GM19240 (cell line): ENCODE data around the gene SAFB2.

ENCODE experiments used
- DNase-seq: peaks from one replicate; pipeline ENCODE4 v3.0.0; 2011; ENCODE audit warnings: low spot score; ENCODE audit not compliant: insufficient read length

SAFB2 gene

DNA sequence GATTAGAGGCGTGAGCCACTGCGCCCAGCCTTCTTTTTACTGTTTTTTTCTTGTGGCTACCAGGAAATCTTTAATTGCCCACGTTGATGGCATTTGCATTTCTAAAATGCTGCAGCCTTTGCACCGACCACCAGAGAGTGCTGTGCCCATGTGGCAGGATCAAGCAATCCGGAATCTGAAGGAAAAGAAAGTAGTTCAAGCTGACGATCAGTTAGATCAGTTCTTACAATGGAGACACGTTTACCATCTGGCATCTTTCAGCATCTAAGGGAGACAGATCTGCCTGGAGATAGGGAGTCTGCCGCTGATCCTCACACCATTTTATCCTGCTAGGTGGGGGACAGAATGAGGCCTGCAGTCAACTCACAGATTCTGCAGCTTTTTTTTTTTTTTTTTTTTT lies 74.7 kb downstream of the SAFB2 start:
- DNase-seq = no peak

DNA sequence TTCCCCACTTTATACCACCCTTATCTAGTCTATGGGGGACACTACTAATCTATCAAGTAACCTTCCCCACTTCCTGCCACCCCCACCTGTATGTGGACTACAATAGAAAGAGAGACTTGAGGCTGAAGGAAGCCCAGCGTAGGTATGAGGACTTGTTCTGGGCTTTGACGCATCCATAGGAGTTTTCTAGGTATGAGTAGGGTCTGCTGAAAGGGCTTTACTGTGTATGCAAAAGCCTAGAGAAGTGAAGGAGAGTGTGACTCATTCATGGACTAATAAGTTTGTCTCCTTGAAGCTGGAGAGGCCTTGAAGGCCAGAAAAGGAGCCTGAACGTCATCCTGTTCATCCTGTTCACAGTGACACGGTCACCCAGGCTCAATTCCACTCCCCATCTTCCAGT lies 76.6 kb downstream of the SAFB2 start:
- no peak for DNase-seq

DNA sequence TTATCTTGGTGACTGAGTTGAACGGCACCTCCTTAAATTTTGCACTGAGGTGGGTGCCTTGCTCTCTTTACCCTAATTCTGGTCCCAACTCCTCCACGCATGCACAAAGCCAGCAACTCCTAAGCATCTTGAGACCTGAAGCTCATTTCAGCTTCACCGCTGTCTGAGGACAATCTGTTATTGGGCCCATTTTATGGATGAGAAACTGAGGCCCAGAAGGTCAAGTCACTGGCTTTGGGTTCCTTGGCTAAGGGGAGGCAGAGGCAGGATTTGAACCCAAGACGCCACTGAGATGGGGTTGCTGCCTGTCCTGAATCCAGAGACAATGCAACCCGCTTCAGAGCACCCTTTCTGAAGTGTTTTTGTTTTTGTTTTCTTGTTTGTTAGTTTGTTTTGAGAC lies 77.5 kb downstream of the SAFB2 start:
- DNase-seq = no peak

DNA sequence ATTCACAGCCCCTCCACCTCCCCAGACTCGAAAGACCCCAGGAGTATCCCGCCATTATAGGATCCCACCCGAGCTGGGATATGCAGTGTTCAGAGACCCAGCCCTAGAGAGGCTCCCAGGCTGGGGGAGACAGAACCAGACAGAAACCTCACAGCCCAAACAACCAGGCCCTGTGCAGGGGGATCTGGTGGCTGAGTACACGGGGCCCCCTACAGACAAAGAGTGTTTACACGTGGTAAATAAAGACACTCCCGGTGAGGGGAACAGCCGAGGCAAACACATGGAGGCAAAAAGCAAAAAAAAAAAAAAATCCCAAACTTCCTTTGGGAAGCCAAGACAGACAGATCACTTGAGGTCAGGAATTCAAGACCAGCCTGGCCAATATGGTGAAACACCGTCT lies 79.9 kb downstream of the SAFB2 start:
- no peak for DNase-seq

DNA sequence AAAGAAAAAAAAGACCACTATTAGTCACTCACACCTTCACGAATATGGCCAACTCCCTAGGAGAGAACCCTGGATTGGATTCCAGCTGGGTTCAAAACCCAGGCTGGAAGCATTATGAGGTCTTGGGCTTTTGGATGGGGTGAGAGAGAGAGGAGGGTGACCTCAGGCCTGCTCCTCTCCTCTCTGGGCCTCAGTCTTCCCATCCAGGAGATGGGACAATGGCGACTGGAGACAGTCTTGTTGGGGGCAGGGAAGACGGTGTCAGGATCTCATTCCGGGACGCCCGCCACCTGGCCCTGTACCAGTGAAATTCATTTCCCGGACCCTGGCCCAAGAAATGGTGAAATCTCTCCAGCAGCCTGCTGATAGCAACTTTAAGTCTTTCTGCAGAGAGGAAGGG lies 81.1 kb downstream of the SAFB2 start:
- DNase-seq = no peak

DNA sequence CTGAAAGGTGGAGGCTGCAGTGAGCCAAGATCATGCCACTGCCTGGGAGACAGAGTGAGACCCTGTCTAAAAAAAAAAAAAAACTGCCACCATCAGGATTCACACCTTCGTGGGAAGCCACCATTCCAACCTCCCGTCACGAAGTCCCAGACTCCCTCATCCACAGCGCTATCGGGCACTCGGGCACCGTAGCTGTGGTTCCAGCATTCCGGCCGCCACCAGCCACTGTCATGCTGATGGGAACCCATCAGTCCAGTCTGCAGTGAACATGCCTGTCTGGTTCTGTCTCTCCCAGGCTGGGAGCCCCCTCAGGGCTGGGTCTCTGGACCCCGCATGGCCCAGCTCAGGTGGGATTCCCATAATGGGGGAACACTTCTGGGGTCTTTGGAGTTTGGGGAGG lies 82.4 kb downstream of the SAFB2 start:
- no peak for DNase-seq

DNA sequence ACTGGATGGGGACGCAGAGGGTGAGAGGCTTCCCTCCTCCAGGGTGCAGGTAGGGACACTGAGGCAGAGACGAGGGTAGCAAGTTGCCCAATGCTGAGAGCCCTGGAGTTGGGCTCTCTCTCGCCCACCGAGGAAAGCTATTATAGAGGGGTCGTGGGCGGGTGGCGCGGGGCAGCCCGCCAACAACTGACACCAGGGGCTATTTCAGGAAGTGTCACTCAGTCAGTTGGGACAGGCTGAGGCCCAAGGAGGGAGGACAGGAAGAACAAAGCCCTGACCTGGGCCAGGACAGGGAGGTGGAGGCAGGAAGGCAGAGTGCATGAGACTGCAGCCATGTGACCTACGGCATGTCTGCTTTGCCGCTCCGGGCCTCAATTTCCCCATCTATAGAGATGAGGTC lies 84.7 kb downstream of the SAFB2 start:
- DNase-seq = no peak
